GM12874 (cell line): ENCODE results near the gene CAAP1.

Source experiments
- CTCF ChIP-seq: IDR thresholded peaks from 2 replicates; pipeline ENCODE4 v1.5.1; 2011; ENCODE audit warnings: low read depth, mild to moderate bottlenecking, control low read depth, low read length, moderate library complexity; ENCODE audit not compliant: insufficient read depth

CAAP1 gene

DNA sequence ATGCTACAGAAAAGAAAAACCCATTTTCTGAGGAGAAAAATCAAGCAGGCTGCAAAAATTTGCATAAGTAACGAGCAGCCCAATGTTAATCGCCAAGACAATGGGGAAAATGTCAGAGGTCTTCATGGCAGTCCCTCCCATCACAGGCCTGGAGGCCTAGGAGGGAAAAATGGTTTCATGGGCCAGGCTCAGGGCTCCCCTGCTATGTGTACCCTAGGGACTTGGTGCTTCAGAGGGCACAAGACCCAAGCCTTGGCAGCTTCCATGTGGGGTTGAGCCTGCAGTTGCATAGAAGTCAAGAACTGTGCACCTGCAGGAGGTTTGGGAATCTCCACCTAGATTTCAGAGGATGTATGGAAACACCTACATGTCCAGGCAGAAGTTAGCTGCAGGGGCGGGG is 10.4 kb downstream of the CAAP1 start:
- no peak for TF ChIP-seq CTCF

DNA sequence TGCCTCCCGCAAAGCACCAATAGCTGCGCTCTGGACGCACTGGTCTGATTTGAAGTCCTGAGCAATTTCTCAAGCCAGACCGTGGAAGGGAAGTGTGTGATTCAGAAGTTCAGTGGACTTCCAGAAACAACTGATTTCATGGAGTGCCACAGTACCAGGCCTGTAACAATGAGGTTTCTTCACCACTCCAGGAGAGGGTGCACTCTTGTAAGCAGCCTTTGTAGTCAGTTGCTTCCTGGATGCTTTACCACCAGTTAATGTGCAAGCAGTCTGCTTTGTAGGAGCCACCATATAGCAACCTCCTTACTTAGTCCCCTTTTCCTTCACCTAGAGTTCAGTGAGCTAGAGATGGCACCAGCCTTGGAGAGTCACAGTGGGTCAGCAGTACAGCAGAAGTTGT is 12.3 kb downstream of the CAAP1 start:
- no peak for TF ChIP-seq CTCF

DNA sequence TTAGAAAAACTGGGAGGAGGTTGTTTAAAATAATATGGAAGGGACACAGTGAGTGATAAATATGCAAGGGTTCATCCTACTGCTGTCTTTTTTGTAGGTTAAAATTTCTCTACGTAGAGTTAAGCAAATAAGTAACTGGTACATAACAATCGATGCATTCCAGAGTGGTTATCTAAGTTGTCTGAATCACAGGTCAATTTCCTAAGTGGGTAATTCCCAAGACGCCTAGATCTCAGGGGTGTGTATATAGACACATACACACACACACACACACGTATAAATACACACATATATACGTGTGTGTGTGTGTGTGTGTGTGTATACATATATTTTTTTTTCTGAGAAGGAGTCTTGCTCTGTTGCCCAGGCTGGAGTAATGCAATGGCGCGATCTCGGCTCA is 22.3 kb downstream of the CAAP1 start:
- no peak for TF ChIP-seq CTCF

DNA sequence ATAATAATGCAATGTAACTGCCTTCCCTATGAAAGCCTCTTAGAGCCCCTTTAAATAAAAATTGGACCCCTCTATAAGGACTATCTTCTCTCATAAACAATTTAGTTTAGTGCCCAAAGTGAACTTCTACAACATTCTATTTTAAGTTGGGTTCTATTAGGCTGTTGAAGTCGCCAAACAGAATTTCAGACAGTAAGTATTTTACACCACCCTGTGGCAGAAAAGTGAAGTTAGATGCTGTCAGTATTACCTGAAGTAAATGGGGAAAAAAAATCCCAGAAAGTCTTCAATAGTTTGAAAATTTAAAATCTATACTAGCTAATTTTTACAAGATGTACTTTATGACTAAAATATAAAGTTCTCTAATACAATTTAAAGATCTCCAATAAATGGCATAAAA is 29.5 kb downstream of the CAAP1 start:
- TF ChIP-seq CTCF, result peak; percentile 11; the same call in 1 of the 2 replicates

GRCh38 chr9:26856413-26857032 is 36.1 kb downstream of the CAAP1 start:
- TF ChIP-seq CTCF, result peak; percentile 50; the same call in 1 of the 2 replicates

DNA sequence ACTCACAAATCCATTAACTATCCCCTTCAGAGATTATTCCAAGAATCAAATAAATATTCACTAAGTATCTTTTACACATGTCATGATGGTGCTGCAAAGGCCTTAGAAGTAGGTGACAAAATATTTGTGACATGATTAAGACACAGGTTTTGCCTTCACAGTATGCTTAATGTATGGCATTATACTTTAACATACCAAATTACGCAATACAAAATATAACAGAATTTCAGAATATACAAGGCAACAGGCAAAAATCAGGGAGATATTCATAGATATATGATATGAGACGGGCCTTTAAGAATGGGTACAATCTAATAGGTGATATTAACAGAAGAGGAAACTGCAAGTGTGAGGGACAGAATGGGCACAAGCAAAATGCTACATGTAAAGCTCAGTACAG is 41.6 kb downstream of the CAAP1 start:
- no peak for TF ChIP-seq CTCF

- TF ChIP-seq CTCF, result no peak
These were observed 58.8 kb downstream of the CAAP1 start for GRCh38 chr9:26833792-26834191.
